ENCODE results near the gene EXOC8. TPM values are rescaled to one million over a fixed set of nuclear protein-coding genes. Genes with fewer than 3 reads are reported as not detected.

EXOC8 gene
- total and polyA plus RNA-seq, 2 of the 13 experiments (the other 11 are each of a cell fraction or from before 2014, with no cell fraction given) = 2.1 to 7.9 TPM

DNA sequence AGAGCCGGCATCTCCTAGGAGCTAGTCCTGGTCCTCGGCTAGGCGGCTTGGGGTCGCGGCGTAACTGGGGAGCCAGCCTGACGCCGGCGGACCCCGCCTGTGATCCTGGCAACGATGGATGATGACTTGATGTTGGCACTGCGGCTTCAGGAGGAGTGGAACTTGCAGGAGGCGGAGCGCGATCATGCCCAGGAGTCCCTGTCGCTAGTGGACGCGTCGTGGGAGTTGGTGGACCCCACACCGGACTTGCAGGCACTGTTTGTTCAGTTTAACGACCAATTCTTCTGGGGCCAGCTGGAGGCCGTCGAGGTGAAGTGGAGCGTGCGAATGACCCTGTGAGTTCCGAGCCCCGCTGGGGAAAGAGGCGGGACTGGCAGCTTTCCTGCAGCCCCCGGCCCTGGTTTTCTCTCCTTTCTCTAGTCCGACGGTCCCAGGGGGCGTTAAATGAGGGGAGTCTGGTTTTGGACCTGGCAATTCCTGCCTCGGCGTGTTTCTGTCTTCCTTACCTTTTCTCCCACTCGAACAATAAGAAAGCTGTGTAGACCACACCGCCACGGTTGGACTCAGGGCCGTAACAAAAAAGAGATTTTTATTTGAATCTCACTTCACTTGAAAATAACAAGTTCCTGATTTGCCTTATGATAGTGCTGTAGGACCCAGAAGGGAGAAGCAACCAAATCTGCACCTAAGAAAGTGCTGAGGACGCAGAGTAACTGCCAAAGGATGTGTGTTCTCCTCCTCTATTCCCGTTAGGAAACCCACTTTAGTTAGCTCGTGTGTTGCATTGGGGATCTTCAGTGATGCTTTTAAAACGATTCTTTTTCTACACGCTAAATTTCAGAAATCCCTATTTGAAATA, 847 bp upstream of the EXOC8 start, which contains the start of gene SPRTN (continued):
- TF ChIP-seq TAF1 (CRISPR knock-in tag; IDR thresholded peaks at IDR 0.05) (no peak), ZSCAN29 (CRISPR knock-in tag; conservative IDR thresholded peaks at IDR 0.05) (no peak), ELF3 (CRISPR knock-in tag; IDR thresholded peaks at IDR 0.05) (no peak), NFIC (IDR thresholded peaks at IDR 0.05; ENCODE audit: low read length) (no peak), ZNF234 (CRISPR knock-in tag; conservative IDR thresholded peaks at IDR 0.05) (no peak), RFX1 (IDR thresholded peaks at IDR 0.05) (no peak), KMT2B (CRISPR knock-in tag; IDR thresholded peaks at IDR 0.05) (no peak; the same call in 1 of the 2 replicates), FOXP1 (IDR thresholded peaks at IDR 0.05) (no peak), FOXP1 (CRISPR knock-in tag; IDR thresholded peaks at IDR 0.05) (no peak), ZFP36L1 (CRISPR knock-in tag; IDR thresholded peaks at IDR 0.05) (no peak), POLR2AphosphoS5 (IDR thresholded peaks at IDR 0.05; ENCODE audit: low read depth, low read length) (no peak), ZNF577 (CRISPR knock-in tag; IDR thresholded peaks at IDR 0.05; ENCODE audit: borderline replicate concordance, low read depth) (no peak), HNF4A (CRISPR knock-in tag; IDR thresholded peaks at IDR 0.05) (no peak), ZNF326 (CRISPR knock-in tag; IDR thresholded peaks at IDR 0.05; ENCODE audit: borderline replicate concordance) (no peak), SP140L (CRISPR knock-in tag; IDR thresholded peaks at IDR 0.05; ENCODE audit: borderline replicate concordance) (no peak), ATF7 (IDR thresholded peaks at IDR 0.05) (no peak), ATF7 (CRISPR knock-in tag; IDR thresholded peaks at IDR 0.05) (no peak), ZNF562 (CRISPR knock-in tag; IDR thresholded peaks at IDR 0.05; ENCODE audit: borderline replicate concordance) (no peak), NCOA5 (CRISPR knock-in tag; IDR thresholded peaks at IDR 0.05) (no peak), ZNF777 (CRISPR knock-in tag; IDR thresholded peaks at IDR 0.05) (peak; percentile 79; the same call in 1 of the 2 replicates), NCOA2 (CRISPR knock-in tag; IDR thresholded peaks at IDR 0.05) (no peak)
- TF ChIP-seq, protein P1, sequence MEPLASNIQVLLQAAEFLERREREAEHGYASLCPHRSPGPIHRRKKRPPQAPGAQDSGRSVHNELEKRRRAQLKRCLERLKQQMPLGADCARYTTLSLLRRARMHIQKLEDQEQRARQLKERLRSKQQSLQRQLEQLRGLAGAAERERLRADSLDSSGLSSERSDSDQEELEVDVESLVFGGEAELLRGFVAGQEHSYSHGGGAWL (CRISPR knock-in tag; IDR thresholded peaks at IDR 0.05) = no peak
- TF ChIP-seq, protein P2, sequence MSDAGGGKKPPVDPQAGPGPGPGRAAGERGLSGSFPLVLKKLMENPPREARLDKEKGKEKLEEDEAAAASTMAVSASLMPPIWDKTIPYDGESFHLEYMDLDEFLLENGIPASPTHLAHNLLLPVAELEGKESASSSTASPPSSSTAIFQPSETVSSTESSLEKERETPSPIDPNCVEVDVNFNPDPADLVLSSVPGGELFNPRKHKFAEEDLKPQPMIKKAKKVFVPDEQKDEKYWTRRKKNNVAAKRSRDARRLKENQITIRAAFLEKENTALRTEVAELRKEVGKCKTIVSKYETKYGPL (CRISPR knock-in tag; IDR thresholded peaks at IDR 0.05) = no peak
- TF ChIP-seq, protein P3, sequence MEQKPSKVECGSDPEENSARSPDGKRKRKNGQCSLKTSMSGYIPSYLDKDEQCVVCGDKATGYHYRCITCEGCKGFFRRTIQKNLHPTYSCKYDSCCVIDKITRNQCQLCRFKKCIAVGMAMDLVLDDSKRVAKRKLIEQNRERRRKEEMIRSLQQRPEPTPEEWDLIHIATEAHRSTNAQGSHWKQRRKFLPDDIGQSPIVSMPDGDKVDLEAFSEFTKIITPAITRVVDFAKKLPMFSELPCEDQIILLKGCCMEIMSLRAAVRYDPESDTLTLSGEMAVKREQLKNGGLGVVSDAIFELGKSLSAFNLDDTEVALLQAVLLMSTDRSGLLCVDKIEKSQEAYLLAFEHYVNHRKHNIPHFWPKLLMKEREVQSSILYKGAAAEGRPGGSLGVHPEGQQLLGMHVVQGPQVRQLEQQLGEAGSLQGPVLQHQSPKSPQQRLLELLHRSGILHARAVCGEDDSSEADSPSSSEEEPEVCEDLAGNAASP (CRISPR knock-in tag; IDR thresholded peaks at IDR 0.05; ENCODE audit: borderline replicate concordance) = no peak
- TF ChIP-seq, protein P4, sequence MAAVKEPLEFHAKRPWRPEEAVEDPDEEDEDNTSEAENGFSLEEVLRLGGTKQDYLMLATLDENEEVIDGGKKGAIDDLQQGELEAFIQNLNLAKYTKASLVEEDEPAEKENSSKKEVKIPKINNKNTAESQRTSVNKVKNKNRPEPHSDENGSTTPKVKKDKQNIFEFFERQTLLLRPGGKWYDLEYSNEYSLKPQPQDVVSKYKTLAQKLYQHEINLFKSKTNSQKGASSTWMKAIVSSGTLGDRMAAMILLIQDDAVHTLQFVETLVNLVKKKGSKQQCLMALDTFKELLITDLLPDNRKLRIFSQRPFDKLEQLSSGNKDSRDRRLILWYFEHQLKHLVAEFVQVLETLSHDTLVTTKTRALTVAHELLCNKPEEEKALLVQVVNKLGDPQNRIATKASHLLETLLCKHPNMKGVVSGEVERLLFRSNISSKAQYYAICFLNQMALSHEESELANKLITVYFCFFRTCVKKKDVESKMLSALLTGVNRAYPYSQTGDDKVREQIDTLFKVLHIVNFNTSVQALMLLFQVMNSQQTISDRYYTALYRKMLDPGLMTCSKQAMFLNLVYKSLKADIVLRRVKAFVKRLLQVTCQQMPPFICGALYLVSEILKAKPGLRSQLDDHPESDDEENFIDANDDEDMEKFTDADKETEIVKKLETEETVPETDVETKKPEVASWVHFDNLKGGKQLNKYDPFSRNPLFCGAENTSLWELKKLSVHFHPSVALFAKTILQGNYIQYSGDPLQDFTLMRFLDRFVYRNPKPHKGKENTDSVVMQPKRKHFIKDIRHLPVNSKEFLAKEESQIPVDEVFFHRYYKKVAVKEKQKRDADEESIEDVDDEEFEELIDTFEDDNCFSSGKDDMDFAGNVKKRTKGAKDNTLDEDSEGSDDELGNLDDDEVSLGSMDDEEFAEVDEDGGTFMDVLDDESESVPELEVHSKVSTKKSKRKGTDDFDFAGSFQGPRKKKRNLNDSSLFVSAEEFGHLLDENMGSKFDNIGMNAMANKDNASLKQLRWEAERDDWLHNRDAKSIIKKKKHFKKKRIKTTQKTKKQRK (IDR thresholded peaks at IDR 0.05; ENCODE audit: low read length) = no peak

All from HepG2 (cell line).